DOHH2 (cell line): Measurements from ENCODE around the gene DLG1.

Experiments used
- CTCF ChIP-seq: fragments of 200-600 bp; sonication (generic); IDR thresholded peaks from one replicate; pipeline ENCODE4 v1.5.1; 2014; ENCODE audit warnings: antibody characterized with exemption, mild to moderate bottlenecking, low read depth, low read length; ENCODE audit not compliant: poor library complexity, severe bottlenecking
- EZH2phosphoT487 ChIP-seq: fragments of 200-600 bp; sonication (generic); IDR thresholded peaks from 2 replicates; pipeline ENCODE4 v1.6.1; 2017; ENCODE audit warnings: borderline replicate concordance, mild to moderate bottlenecking, antibody characterized with exemption, low read length, moderate library complexity, mixed read lengths

GRCh38 chr3:196994056-196994455, 304.4 kb downstream of the DLG1 start:
- TF ChIP-seq CTCF (no peak), EZH2phosphoT487 (no peak)
